HL-60/S4 treated with retinoic acid at 250 ng/mL for 4 days and 3 days (cell line): ENCODE data around the gene ZNF813.

Experiments
- in situ Hi-C: fragments of 300-500 bp; cut with MboI; formaldehyde crosslinking; loops from 2 replicates; pipeline ENCODE4 v1.7.0; 2022; ENCODE audit warnings: low sequenced_read_pairs

Gene ZNF813

GRCh38 chr19:53519446-53519845 is 51.9 kb downstream of the ZNF813 start:
- in situ Hi-C loops: no loop called here

GRCh38 chr19:53520163-53520546 is 52.6 kb downstream of the ZNF813 start:
- in situ Hi-C loops: no loop called here

- in situ Hi-C loops: no loop called here
Observed at GRCh38 chr19:53520547-53521372, 53.2 kb downstream of the ZNF813 start.

GRCh38 chr19:53521373-53522202 is 54.1 kb downstream of the ZNF813 start:
- in situ Hi-C loops: no loop called here

- in situ Hi-C loops: no loop called here
Observed at GRCh38 chr19:53525922-53526321, 58.4 kb downstream of the ZNF813 start.

GRCh38 chr19:53530622-53531021 is 63.1 kb downstream of the ZNF813 start:
- in situ Hi-C loops: no loop called here

- in situ Hi-C loops: no loop called here
Observed at GRCh38 chr19:53531457-53531856, 63.9 kb downstream of the ZNF813 start.

GRCh38 chr19:53532362-53532761 is 64.8 kb downstream of the ZNF813 start:
- in situ Hi-C loops: no loop called here

- in situ Hi-C loops: no loop called here
Observed at GRCh38 chr19:53536225-53536548, 68.7 kb downstream of the ZNF813 start.

GRCh38 chr19:53537121-53537520 is 69.6 kb downstream of the ZNF813 start:
- in situ Hi-C loops: no loop called here

GRCh38 chr19:53537521-53538377 is 70.2 kb downstream of the ZNF813 start, which contains the start of gene ZNF331:
Gene ZNF331, plus strand, starts transcription at chr19:53538145. Its CDS starts 31,232 bp downstream, at chr19:53569377.
- in situ Hi-C loops: no loop called here

GRCh38 chr19:53538378-53539109 is 71.0 kb downstream of the ZNF813 start:
- in situ Hi-C loops: no loop called here

GRCh38 chr19:53540091-53540490 is 72.6 kb downstream of the ZNF813 start:
- in situ Hi-C loops: no loop called here

- in situ Hi-C loops: no loop called here
Observed at GRCh38 chr19:53541971-53542370, 74.4 kb downstream of the ZNF813 start.

GRCh38 chr19:53545271-53546065 is 77.9 kb downstream of the ZNF813 start:
- in situ Hi-C loops: no loop called here
